Astrocyte (in vitro differentiated cells and primary cell): ENCODE results near the gene NRF1. TPM values are rescaled to one million over a fixed set of nuclear protein-coding genes. Genes with fewer than 3 reads are reported as not detected.

ENCODE experiments used
- DNase-seq: peaks from one replicate; pipeline ENCODE4 v3.0.0-alpha.2; 2010; ENCODE audit warnings: low read depth
- FAIRE-seq: peaks from 2 replicates; lab custom pipeline; 2011; peaks lifted over from hg19 to GRCh38; lab: Jason Lieb, UNC
- H2AFZ ChIP-seq: 2 replicates; pipeline ENCODE4 v1.6.0; 2012; ENCODE audit warnings: low read depth, low read length, inconsistent platforms
- H3K27ac ChIP-seq: 2 replicates; pipeline ENCODE4 v1.5.1; 2011; ENCODE audit warnings: low read depth, low read length, inconsistent platforms
- H3K27me3 ChIP-seq: 2 replicates; pipeline ENCODE4 v1.6.0; 2011; ENCODE audit warnings: low read length, inconsistent platforms; ENCODE audit not compliant: insufficient read depth
- H3K36me3 ChIP-seq: 2 replicates; pipeline ENCODE4 v1.5.1; 2011; ENCODE audit warnings: low read length, inconsistent platforms; ENCODE audit not compliant: insufficient read depth
- H3K4me1 ChIP-seq: 2 replicates; pipeline ENCODE4 v1.5.1; 2011; ENCODE audit warnings: low read length, inconsistent platforms; ENCODE audit not compliant: insufficient read depth
- H3K4me2 ChIP-seq: 2 replicates; pipeline ENCODE4 v1.6.0; 2012; ENCODE audit warnings: low read length, inconsistent platforms
- H3K4me3 ChIP-seq: 2 replicates; pipeline ENCODE4 v1.5.1; 2011; ENCODE audit warnings: low read depth, mild to moderate bottlenecking, low read length, inconsistent platforms; ENCODE audit not compliant: insufficient read depth
- H3K79me2 ChIP-seq: 2 replicates; pipeline ENCODE4 v1.6.0; 2012; ENCODE audit warnings: mild to moderate bottlenecking, low read length, inconsistent platforms; ENCODE audit not compliant: insufficient read depth
- H3K9ac ChIP-seq: 2 replicates; pipeline ENCODE4 v1.6.0; 2012; ENCODE audit warnings: mild to moderate bottlenecking, low read length, inconsistent platforms
- H3K9me3 ChIP-seq: 2 replicates; pipeline ENCODE4 v1.5.1; 2012; ENCODE audit warnings: low read depth, mild to moderate bottlenecking, low read length, inconsistent platforms; ENCODE audit not compliant: insufficient read depth
- H4K20me1 ChIP-seq: 2 replicates; pipeline ENCODE4 v1.6.0; 2012; ENCODE audit warnings: low read length, inconsistent platforms; ENCODE audit not compliant: insufficient read depth
- H3K27ac Mint-ChIP-seq: one replicate; pipeline ENCODE4 v1.8.0; 2021; ENCODE audit warnings: mild to moderate bottlenecking, mixed read lengths; ENCODE audit not compliant: unreplicated experiment
- H3K27me3 Mint-ChIP-seq: one replicate; pipeline ENCODE4 v1.8.0; 2021; ENCODE audit warnings: low read depth, mixed read lengths; ENCODE audit not compliant: unreplicated experiment
- H3K36me3 Mint-ChIP-seq: one replicate; pipeline ENCODE4 v1.8.0; 2021; ENCODE audit warnings: low read depth, mixed read lengths; ENCODE audit not compliant: unreplicated experiment
- H3K4me1 Mint-ChIP-seq: one replicate; pipeline ENCODE4 v1.8.0; 2021; ENCODE audit warnings: low read depth, mixed read lengths; ENCODE audit not compliant: unreplicated experiment
- H3K4me3 Mint-ChIP-seq: one replicate; pipeline ENCODE4 v1.8.0; 2021; ENCODE audit warnings: mild to moderate bottlenecking, moderate library complexity, mixed read lengths; ENCODE audit not compliant: unreplicated experiment
- H3K9me3 Mint-ChIP-seq: one replicate; pipeline ENCODE4 v1.8.0; 2021; ENCODE audit warnings: mild to moderate bottlenecking, mixed read lengths; ENCODE audit not compliant: unreplicated experiment
- CTCF ChIP-seq: IDR thresholded peaks from 2 replicates; pipeline ENCODE4 v1.5.1; 2011; ENCODE audit warnings: low read depth, mild to moderate bottlenecking, inconsistent platforms, low read length, moderate library complexity; ENCODE audit not compliant: insufficient read depth
- EZH2 ChIP-seq: IDR thresholded peaks from 2 replicates; pipeline ENCODE4 v1.6.1; 2012; ENCODE audit warnings: mild to moderate bottlenecking, low read length, inconsistent platforms; ENCODE audit not compliant: insufficient read depth
- total RNA-seq: library from RNA; stranded (reverse); gene quantifications from 2 replicates; pipeline ENCODE4 v1.2.1, GENCODE V29; 2021

The NRF1 gene
- total RNA-seq, 1 donor from 2014 or later = 12.7 TPM

- Mint-ChIP-seq H3K4me3 (no peak overlapping the region), H3K27ac (no peak overlapping the region), H3K4me1 (no peaks in the 10 kb centered on the region), H3K9me3 (no peaks in the 10 kb centered on the region), H3K36me3 (peaks cover 17% of the 10 kb centered on the region), H3K27me3 (no peaks in the 10 kb centered on the region)
- TF ChIP-seq EZH2 = no peak
- no peak for TF ChIP-seq CTCF
- Histone ChIP-seq H3K4me3 (no peak overlapping the region), H3K9ac (no peak overlapping the region), H3K27me3 (no peaks in the 10 kb centered on the region), H3K27ac (no peak overlapping the region), H4K20me1 (no peaks in the 10 kb centered on the region), H3K79me2 (no peaks in the 10 kb centered on the region), H2AFZ (no peak overlapping the region), H3K4me2 (no peak overlapping the region), H3K4me1 (no peaks in the 10 kb centered on the region), H3K36me3 (peaks cover 18% of the 10 kb centered on the region), H3K9me3 (no peaks in the 10 kb centered on the region)
- DNase-seq = no peak
- FAIRE-seq = no peak
Observed at GRCh38 chr7:129721068-129721467, 109.5 kb downstream of the NRF1 start.

- TF ChIP-seq CTCF (no peak), EZH2 (no peak)
- FAIRE-seq = no peak
- no peak overlapping the region for H3K9ac ChIP-seq
- Mint-ChIP-seq H3K4me3 (no peak overlapping the region), H3K27me3 (no peaks in the 10 kb centered on the region), H3K4me1 (no peaks in the 10 kb centered on the region), H3K9me3 (no peaks in the 10 kb centered on the region), H3K36me3 (peaks cover 23% of the 10 kb centered on the region), H3K27ac (no peak overlapping the region)
- H3K36me3 ChIP-seq = peaks cover 20% of the 10 kb centered on the region
- H3K27me3 ChIP-seq = no peaks in the 10 kb centered on the region
- no peaks in the 10 kb centered on the region for H3K79me2 ChIP-seq
- no peak overlapping the region for H2AFZ ChIP-seq
- H3K4me2 ChIP-seq = no peak overlapping the region
- H3K4me3 ChIP-seq = no peak overlapping the region
- H4K20me1 ChIP-seq = no peaks in the 10 kb centered on the region
- H3K4me1 ChIP-seq = no peaks in the 10 kb centered on the region
- no peak overlapping the region for H3K27ac ChIP-seq
- DNase-seq = no peak
- H3K9me3 ChIP-seq = no peaks in the 10 kb centered on the region
Observed at GRCh38 chr7:129723679-129724078, 112.2 kb downstream of the NRF1 start.

- Mint-ChIP-seq H3K9me3 (no peaks in the 10 kb centered on the region), H3K27me3 (no peaks in the 10 kb centered on the region), H3K4me3 (no peak overlapping the region), H3K36me3 (peaks cover 23% of the 10 kb centered on the region), H3K4me1 (no peaks in the 10 kb centered on the region), H3K27ac (no peak overlapping the region)
- Histone ChIP-seq H3K27ac (no peak overlapping the region), H3K9me3 (no peaks in the 10 kb centered on the region), H3K9ac (no peak overlapping the region), H3K4me2 (no peak overlapping the region), H2AFZ (no peak overlapping the region), H4K20me1 (no peaks in the 10 kb centered on the region), H3K27me3 (no peaks in the 10 kb centered on the region), H3K36me3 (peaks cover 16% of the 10 kb centered on the region), H3K4me1 (no peaks in the 10 kb centered on the region), H3K79me2 (no peaks in the 10 kb centered on the region), H3K4me3 (no peak overlapping the region)
- DNase-seq (no peak), FAIRE-seq (no peak)
- TF ChIP-seq CTCF = no peak
- TF ChIP-seq EZH2 = no peak
Observed at GRCh38 chr7:129724796-129725195, 113.3 kb downstream of the NRF1 start.
